ENCODE measurements around the gene TRAPPC2L.

DNA sequence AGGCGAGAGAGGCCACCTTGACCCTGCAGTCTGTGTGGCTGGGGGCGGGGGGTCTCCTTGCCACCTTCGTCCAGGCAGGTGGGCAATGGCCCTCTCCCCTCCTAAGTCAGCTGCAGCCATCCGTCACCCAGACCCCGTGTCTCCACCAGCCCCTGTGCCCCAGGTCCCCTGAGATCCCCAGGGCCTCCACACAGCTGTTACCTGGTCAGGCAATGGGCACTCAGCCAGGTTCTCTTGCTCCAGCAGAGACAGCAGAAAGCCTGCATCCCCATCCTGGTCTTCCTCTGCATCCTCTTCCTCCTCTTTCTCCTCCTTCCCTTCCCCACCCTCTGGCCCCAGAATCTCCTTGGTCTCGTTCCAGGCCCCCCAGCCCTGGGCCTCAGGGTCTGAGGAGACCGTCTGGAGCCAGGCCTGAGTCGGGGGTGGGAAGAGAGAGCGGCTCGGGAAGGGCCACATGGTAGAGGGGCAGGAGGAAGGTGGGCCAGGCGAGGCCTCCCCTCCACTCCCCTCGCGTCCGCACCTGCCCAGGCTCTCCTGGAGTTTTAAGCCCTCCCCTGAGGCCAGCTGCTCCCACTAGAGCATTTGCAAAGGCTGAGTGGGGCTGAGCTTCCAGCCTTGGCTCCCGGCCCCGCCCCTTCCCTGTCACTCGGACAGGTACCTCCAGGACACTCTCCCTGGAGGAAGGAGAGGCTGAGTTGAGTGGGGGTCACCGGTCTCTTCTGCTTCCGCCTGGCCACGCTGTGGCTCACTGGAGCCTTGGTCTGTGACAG, 9.4 kb downstream of the TRAPPC2L start, which contains the start of gene PABPN1L:
- no peak for TF ChIP-seq CTCF (IDR thresholded peaks at IDR 0.05)
- no peak for TF ChIP-seq POLR2A (IDR thresholded peaks at IDR 0.05)
